Measurements from ENCODE around the gene PHACTR3. TPM values are rescaled to one million over a fixed set of nuclear protein-coding genes. Genes with fewer than 3 reads are reported as not detected.

Gene PHACTR3
- total RNA-seq, 1 experiment from 2014 or later: 10.0 TPM

DNA sequence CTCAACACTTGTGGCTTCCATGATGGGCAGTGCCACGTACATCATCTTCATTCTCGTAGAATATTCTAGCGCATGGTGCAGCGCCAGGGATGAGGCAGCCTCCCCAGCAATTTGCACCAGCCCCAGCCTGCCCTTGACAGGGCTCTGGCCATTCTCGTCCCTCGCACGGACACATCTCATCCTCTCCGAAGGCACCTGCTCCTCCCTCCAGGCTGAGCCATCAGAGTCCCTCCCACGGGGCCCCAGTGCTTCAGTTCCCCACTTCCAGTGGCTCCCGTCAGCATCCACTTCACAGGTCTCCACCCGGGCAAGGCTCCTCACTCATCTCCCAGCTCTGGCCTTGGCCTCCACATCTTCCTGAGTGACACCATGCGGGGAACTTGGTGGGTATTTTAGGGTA is 13.3 kb upstream of the PHACTR3 start:
- no peak for DNase-seq
- no peaks in the 10 kb centered on the region for H3K9me3 Mint-ChIP-seq (ENCODE audit: low read depth, unreplicated experiment)

DNA sequence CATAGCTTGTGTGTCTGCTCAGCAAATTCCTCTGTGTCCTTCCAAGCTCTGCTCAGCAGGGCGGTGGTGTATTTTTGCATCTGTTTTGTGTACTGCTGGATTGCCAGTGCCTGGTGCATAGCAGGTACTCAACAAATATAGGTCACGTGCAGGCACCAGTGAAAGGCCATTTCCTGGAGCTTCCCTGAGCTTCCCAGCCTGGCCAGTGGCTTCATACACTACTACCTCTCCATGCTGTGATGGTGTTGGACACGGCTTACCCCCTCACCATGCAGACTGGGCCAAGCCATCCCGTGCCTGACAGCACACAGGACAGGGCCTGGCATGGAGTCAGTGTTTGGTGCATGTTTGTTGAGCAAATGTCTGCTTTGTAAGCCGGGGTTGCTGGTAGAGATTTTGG is 7.7 kb upstream of the PHACTR3 start:
- Mint-ChIP-seq H3K36me3 (ENCODE audit: insufficient read depth, unreplicated experiment) (no peaks in the 10 kb centered on the region), H3K27ac (ENCODE audit: unreplicated experiment) (no peak overlapping the region), H3K4me1 (ENCODE audit: low read depth, unreplicated experiment) (no peaks in the 10 kb centered on the region), H3K4me3 (ENCODE audit: low read depth, unreplicated experiment) (no peak overlapping the region), H3K9me3 (ENCODE audit: low read depth, unreplicated experiment) (no peaks in the 10 kb centered on the region), H3K27me3 (ENCODE audit: unreplicated experiment) (no peaks in the 10 kb centered on the region)
- intact Hi-C loops (cut with micrococcal nuclease; ENCODE audit: unreplicated experiment): loop anchor here (5.0 kb wide), 1 partner anchor 256 kb away; no protein-coding TSS in a partner anchor
- TF ChIP-seq, protein P1, sequence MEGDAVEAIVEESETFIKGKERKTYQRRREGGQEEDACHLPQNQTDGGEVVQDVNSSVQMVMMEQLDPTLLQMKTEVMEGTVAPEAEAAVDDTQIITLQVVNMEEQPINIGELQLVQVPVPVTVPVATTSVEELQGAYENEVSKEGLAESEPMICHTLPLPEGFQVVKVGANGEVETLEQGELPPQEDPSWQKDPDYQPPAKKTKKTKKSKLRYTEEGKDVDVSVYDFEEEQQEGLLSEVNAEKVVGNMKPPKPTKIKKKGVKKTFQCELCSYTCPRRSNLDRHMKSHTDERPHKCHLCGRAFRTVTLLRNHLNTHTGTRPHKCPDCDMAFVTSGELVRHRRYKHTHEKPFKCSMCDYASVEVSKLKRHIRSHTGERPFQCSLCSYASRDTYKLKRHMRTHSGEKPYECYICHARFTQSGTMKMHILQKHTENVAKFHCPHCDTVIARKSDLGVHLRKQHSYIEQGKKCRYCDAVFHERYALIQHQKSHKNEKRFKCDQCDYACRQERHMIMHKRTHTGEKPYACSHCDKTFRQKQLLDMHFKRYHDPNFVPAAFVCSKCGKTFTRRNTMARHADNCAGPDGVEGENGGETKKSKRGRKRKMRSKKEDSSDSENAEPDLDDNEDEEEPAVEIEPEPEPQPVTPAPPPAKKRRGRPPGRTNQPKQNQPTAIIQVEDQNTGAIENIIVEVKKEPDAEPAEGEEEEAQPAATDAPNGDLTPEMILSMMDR (IDR thresholded peaks at IDR 0.05; ENCODE audit: unreplicated experiment): no peak
- no peak for DNase-seq
- no TSS peak for BruUV-seq (replicated peaks)
- CTCF ChIA-PET: interaction anchor here (0.6 to 0.8 kb wide), 2 partner anchors 82 to 342 kb away, joined by 3 read pairs; no protein-coding TSS in a partner anchor

More for the DNA sequence above, 13.3 kb upstream of the PHACTR3 start:
- BruUV-seq (replicated peaks): no TSS peak
- Mint-ChIP-seq H3K27ac (ENCODE audit: unreplicated experiment) (no peak overlapping the region), H3K4me3 (ENCODE audit: low read depth, unreplicated experiment) (no peak overlapping the region), H3K27me3 (ENCODE audit: unreplicated experiment) (no peaks in the 10 kb centered on the region), H3K36me3 (ENCODE audit: insufficient read depth, unreplicated experiment) (no peaks in the 10 kb centered on the region), H3K4me1 (ENCODE audit: low read depth, unreplicated experiment) (no peaks in the 10 kb centered on the region)
- CTCF ChIA-PET: interaction anchor here (0.6 to 0.9 kb wide), 2 partner anchors 18 kb away, joined by 3 to 4 read pairs; no protein-coding TSS in a partner anchor
- TF ChIP-seq, protein P1 (IDR thresholded peaks at IDR 0.05; ENCODE audit: unreplicated experiment): no peak
- intact Hi-C loops (cut with micrococcal nuclease; ENCODE audit: unreplicated experiment): no loop called here

DNA sequence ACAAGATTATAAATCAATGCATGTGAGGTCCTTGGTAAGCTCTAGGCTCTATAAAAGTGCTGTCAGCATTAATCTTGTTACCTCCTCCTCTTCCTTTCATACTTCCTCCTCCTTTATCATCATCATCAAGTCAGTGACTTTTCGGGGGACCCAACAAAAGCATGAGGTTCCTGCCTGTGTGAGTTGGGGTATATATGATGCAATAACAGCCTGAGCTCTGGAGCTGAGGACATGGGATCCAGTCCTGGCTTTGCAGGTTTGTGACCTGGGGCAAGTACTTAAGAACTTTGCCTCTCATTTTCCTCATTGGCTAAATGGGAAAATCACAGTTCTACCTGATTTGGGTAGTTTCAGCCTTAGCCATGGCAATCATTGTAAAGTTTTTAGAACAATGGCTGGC is 7.1 kb upstream of the PHACTR3 start:
- no peaks in the 10 kb centered on the region for H3K4me1 Mint-ChIP-seq (ENCODE audit: low read depth, unreplicated experiment)
- intact Hi-C loops (cut with micrococcal nuclease; ENCODE audit: unreplicated experiment): loop anchor here (5.0 kb wide), 1 partner anchor 255 kb away; no protein-coding TSS in a partner anchor
- CTCF ChIA-PET: interaction anchor here (0.6 to 2.4 kb wide), 4 partner anchors 82 to 341 kb away, joined by 3 to 10 read pairs (median 4); no protein-coding TSS in a partner anchor
- no TSS peak for BruUV-seq (replicated peaks)
- no peak overlapping the region for H3K27ac Mint-ChIP-seq (ENCODE audit: unreplicated experiment)
- H3K4me3 Mint-ChIP-seq (ENCODE audit: low read depth, unreplicated experiment): no peak overlapping the region
- H3K36me3 Mint-ChIP-seq (ENCODE audit: insufficient read depth, unreplicated experiment): no peaks in the 10 kb centered on the region
- DNase-seq: no peak
- H3K27me3 Mint-ChIP-seq (ENCODE audit: unreplicated experiment): no peaks in the 10 kb centered on the region
- no peaks in the 10 kb centered on the region for H3K9me3 Mint-ChIP-seq (ENCODE audit: low read depth, unreplicated experiment)
- TF ChIP-seq, protein P1 (IDR thresholded peaks at IDR 0.05; ENCODE audit: unreplicated experiment): no peak

DNA sequence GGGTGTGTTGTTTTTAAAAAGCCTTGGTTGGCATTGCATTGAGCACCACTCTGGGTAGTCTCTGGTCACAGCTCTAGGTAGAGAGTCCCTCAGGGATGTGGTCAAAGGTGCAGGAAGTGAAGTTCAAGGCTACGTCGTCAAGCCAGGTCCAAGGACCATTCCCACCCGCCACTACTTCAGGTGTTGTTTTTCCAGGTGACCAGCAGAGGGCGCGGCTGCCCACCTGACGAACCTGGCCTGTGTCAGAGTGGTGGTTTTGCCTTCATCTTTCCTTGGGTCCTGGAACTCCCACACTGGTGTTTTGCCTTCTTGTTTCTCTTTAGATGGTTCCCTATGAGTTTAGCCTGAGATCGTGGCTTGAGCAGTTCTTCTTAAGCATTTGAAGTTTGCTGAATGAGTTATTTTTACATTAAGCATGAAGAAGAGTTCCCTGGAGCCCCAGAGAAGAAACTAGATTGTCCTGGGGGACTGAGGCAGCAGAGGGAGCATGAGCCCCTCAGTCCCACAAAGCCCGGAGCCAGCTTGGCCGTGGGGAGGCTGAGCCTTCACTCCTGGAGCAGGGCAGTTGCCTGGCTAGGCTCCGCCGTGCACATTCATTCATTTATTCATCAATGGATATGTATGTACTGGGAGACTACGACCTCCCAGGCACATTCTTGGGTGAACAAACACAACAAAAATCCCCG is 5.6 kb upstream of the PHACTR3 start:
- Mint-ChIP-seq H3K4me1 (ENCODE audit: low read depth, unreplicated experiment) (no peaks in the 10 kb centered on the region), H3K27me3 (ENCODE audit: unreplicated experiment) (no peaks in the 10 kb centered on the region), H3K36me3 (ENCODE audit: insufficient read depth, unreplicated experiment) (no peaks in the 10 kb centered on the region), H3K27ac (ENCODE audit: unreplicated experiment) (no peak overlapping the region), H3K9me3 (ENCODE audit: low read depth, unreplicated experiment) (no peaks in the 10 kb centered on the region), H3K4me3 (ENCODE audit: low read depth, unreplicated experiment) (no peak overlapping the region)
- peak; percentile 77 for DNase-seq
- TF ChIP-seq, protein P1 (IDR thresholded peaks at IDR 0.05; ENCODE audit: unreplicated experiment): peak; percentile 98
- CTCF ChIA-PET: interaction anchor here (1.1 to 2.4 kb wide), 4 partner anchors 9 to 154 kb away, joined by 3 to 10 read pairs (median 5); no protein-coding TSS in a partner anchor
- no TSS peak for BruUV-seq (replicated peaks)
- intact Hi-C loops (cut with micrococcal nuclease; ENCODE audit: unreplicated experiment): loop anchor here (1.0 to 5.0 kb wide), 2 partner anchors 153 to 254 kb away; no protein-coding TSS in a partner anchor
